WTC11 (cell line): ENCODE data around the gene GNMT. TPM values are rescaled to one million over a fixed set of nuclear protein-coding genes. Genes with fewer than 3 reads are reported as not detected.

Experiments used
- ATAC-seq: fragments of 200-7000 bp; cut with Tn5 transposase; 2 replicates; pipeline ENCODE4 v1.10.0; 2021; ENCODE audit warnings: mild to moderate bottlenecking, moderate library complexity
- CTCF ChIA-PET: fragments of 300-600 bp; sonication (Branson Sonifier 250); formaldehyde crosslinking; loops from one replicate; lab custom pipeline; 2021; ENCODE audit warnings: antibody characterized with exemption; lab: Charles Lee
- POLR2A ChIA-PET: fragments of 350-600 bp; sonication (Branson Sonifier 250); formaldehyde crosslinking; loops from one replicate; lab custom pipeline; 2021; ENCODE audit warnings: antibody characterized with exemption; lab: Charles Lee
- DNase-seq: peaks from one replicate; pipeline ENCODE4 v3.0.0; 2021; ENCODE audit warnings: low spot score
- H3K27ac Mint-ChIP-seq: 2 replicates; pipeline ENCODE4 v1.8.0; 2021; ENCODE audit warnings: mixed read lengths
- H3K27me3 Mint-ChIP-seq: 2 replicates; pipeline ENCODE4 v1.8.0; 2021; ENCODE audit warnings: low read depth, mild to moderate bottlenecking, moderate library complexity, mixed read lengths
- H3K36me3 Mint-ChIP-seq: 2 replicates; pipeline ENCODE4 v1.8.0; 2021; ENCODE audit warnings: mixed read lengths
- H3K4me1 Mint-ChIP-seq: 2 replicates; pipeline ENCODE4 v1.8.0; 2022; ENCODE audit warnings: mixed read lengths
- H3K4me3 Mint-ChIP-seq: 2 replicates; pipeline ENCODE4 v1.8.0; 2021; ENCODE audit warnings: mild to moderate bottlenecking, moderate library complexity, mixed read lengths
- H3K9me3 Mint-ChIP-seq: 2 replicates; pipeline ENCODE4 v1.8.0; 2021; ENCODE audit warnings: mixed read lengths
- AFF4 ChIP-seq: sonication (generic); formaldehyde crosslinking; IDR thresholded peaks from 2 replicates; pipeline ENCODE4 v1.8.1; 2023; ENCODE audit warnings: mild to moderate bottlenecking, missing genetic modification reagents, borderline replicate concordance
- CBFB ChIP-seq: sonication (generic); formaldehyde crosslinking; IDR thresholded peaks from 2 replicates; pipeline ENCODE4 v1.8.1; 2022; ENCODE audit warnings: mild to moderate bottlenecking, low read depth, missing genetic modification reagents
- CREB1 ChIP-seq: sonication (generic); formaldehyde crosslinking; IDR thresholded peaks from 2 replicates; pipeline ENCODE4 v1.8.0; 2023; ENCODE audit warnings: mild to moderate bottlenecking, missing genetic modification reagents
- CREM ChIP-seq: sonication (generic); formaldehyde crosslinking; IDR thresholded peaks from 2 replicates; pipeline ENCODE4 v1.8.1; 2022; ENCODE audit warnings: mild to moderate bottlenecking, missing genetic modification reagents, moderate library complexity
- E2F4 ChIP-seq: sonication (generic); formaldehyde crosslinking; IDR thresholded peaks from 2 replicates; pipeline ENCODE4 v1.8.1; 2022; ENCODE audit warnings: low read depth, mild to moderate bottlenecking, moderate library complexity, missing genetic modification reagents, borderline replicate concordance
- E2F5 ChIP-seq: sonication (generic); formaldehyde crosslinking; IDR thresholded peaks from 2 replicates; pipeline ENCODE4 v1.8.1; 2022; ENCODE audit warnings: mild to moderate bottlenecking, moderate library complexity, missing genetic modification reagents
- ESRRA ChIP-seq: sonication (generic); formaldehyde crosslinking; IDR thresholded peaks from 2 replicates; pipeline ENCODE4 v1.8.1; 2022; ENCODE audit warnings: mild to moderate bottlenecking, missing genetic modification reagents, borderline replicate concordance
- FOXP1 ChIP-seq: sonication (generic); formaldehyde crosslinking; IDR thresholded peaks from 2 replicates; pipeline ENCODE4 v1.8.0; 2022; ENCODE audit warnings: missing genetic modification reagents, mild to moderate bottlenecking, moderate library complexity, borderline replicate concordance
- GTF2I ChIP-seq: fragments of 250-450 bp; sonication (Bioruptor Pico); conservative IDR thresholded peaks from 2 replicates; pipeline ENCODE4 v1.4.0; 2021; ENCODE audit warnings: mild to moderate bottlenecking
- IRF1 ChIP-seq: sonication (generic); formaldehyde crosslinking; IDR thresholded peaks from 2 replicates; pipeline ENCODE4 v1.8.0; 2023; ENCODE audit warnings: missing genetic modification reagents
- IRF2 ChIP-seq: sonication (generic); formaldehyde crosslinking; IDR thresholded peaks from 2 replicates; pipeline ENCODE4 v1.8.0; 2022; ENCODE audit warnings: low read depth, missing genetic modification reagents, borderline replicate concordance
- JAZF1 ChIP-seq: fragments of 250-450 bp; sonication (Bioruptor Pico); IDR thresholded peaks from 2 replicates; pipeline ENCODE4 v1.9.0; 2021; ENCODE audit warnings: moderate library complexity, mild to moderate bottlenecking, inconsistent platforms
- PRRX2 ChIP-seq: fragments of 250-450 bp; sonication (Bioruptor Pico); IDR thresholded peaks from 2 replicates; pipeline ENCODE4 v1.8.0; 2021; ENCODE audit warnings: mild to moderate bottlenecking
- SMAD3 ChIP-seq: sonication (generic); formaldehyde crosslinking; IDR thresholded peaks from 2 replicates; pipeline ENCODE4 v1.8.0; 2022; ENCODE audit warnings: missing genetic modification reagents, mild to moderate bottlenecking, borderline replicate concordance
- TEAD1 ChIP-seq: sonication (generic); formaldehyde crosslinking; IDR thresholded peaks from 2 replicates; pipeline ENCODE4 v1.8.0; 2022; ENCODE audit warnings: mild to moderate bottlenecking, missing genetic modification reagents
- TP53 ChIP-seq: sonication (generic); formaldehyde crosslinking; IDR thresholded peaks from 2 replicates; pipeline ENCODE4 v1.8.1; 2023; ENCODE audit warnings: mild to moderate bottlenecking, missing genetic modification reagents
- USF1 ChIP-seq: sonication (generic); formaldehyde crosslinking; IDR thresholded peaks from 2 replicates; pipeline ENCODE4 v1.8.0; 2022; ENCODE audit warnings: mild to moderate bottlenecking, missing genetic modification reagents
- ZBTB43 ChIP-seq: sonication (generic); formaldehyde crosslinking; IDR thresholded peaks from 2 replicates; pipeline ENCODE4 v1.8.1; 2023; ENCODE audit warnings: mild to moderate bottlenecking, missing genetic modification reagents
- ZMAT4 ChIP-seq: fragments of 250-450 bp; sonication (Bioruptor Pico); IDR thresholded peaks from 2 replicates; pipeline ENCODE4 v1.9.0; 2021; ENCODE audit warnings: mild to moderate bottlenecking
- ZNF138 ChIP-seq: sonication (generic); formaldehyde crosslinking; conservative IDR thresholded peaks from 2 replicates; pipeline ENCODE4 v1.8.1; 2022; ENCODE audit warnings: mild to moderate bottlenecking, moderate library complexity, missing genetic modification reagents
- total RNA-seq: library from RNA; stranded (reverse); gene quantifications from 3 replicates; pipeline ENCODE4 v1.2.3, GENCODE V29; 2021

Gene GNMT
- total RNA-seq, 1 experiment from 2014 or later: 2.0 TPM

- TF ChIP-seq ZBTB43 (CRISPR knock-in tag) (peak; percentile 82; the same call in 1 of the 2 replicates), TEAD1 (CRISPR knock-in tag) (0 out of 2 replicates have a peak, but pooled peaks have one; percentile 41), FOXP1 (peak; percentile 64; the same call in 1 of the 2 replicates), E2F5 (CRISPR knock-in tag) (no peak)
- TF ChIP-seq, all 79 proteins: peak for 13
These were observed at the start of gene GNMT (continued) for GRCh38 chr6:42960243-42961019.

- no peaks in the 10 kb centered on the region for H3K36me3 Mint-ChIP-seq
- ATAC-seq: peak; percentile 81
- peak overlapping the region; percentile 87 for H3K4me3 Mint-ChIP-seq
- peaks cover 5% of the 10 kb centered on the region for H3K4me1 Mint-ChIP-seq
- H3K9me3 Mint-ChIP-seq: no peaks in the 10 kb centered on the region
- H3K27ac Mint-ChIP-seq: peak overlapping the region; percentile 98
- H3K27me3 Mint-ChIP-seq: no peaks in the 10 kb centered on the region; the same call in 1 of the 2 replicates
- ChIA-PET POLR2A (interaction anchor here (0.6 to 2.1 kb wide), 14 partner anchors 18 to 335 kb away, joined by 3 to 35 read pairs (median 3); partner anchors contain the start of genes CNPY3, GNMT, KLC4 and KLHDC3), CTCF (interaction anchor here (0.6 to 2.5 kb wide), 26 partner anchors 10 to 527 kb away, joined by 3 to 28 read pairs (median 4); partner anchors contain the start of genes CNPY3, CUL7, KLHDC3 and MEA1)
- peak; percentile 85 for DNase-seq
- peak; percentile 79; the same call in 1 of the 2 replicates for TF ChIP-seq ZNF138
- no peak for TF ChIP-seq IRF2 (CRISPR knock-in tag)
- no peak for TF ChIP-seq SMAD3 (CRISPR knock-in tag)
- TF ChIP-seq IRF1 (CRISPR knock-in tag): no peak
- TF ChIP-seq JAZF1: no peak
- no peak for TF ChIP-seq ZMAT4 (CRISPR knock-in tag)
- no peak for TF ChIP-seq CREM (CRISPR knock-in tag)
- 0 out of 2 replicates have a peak, but pooled peaks have one; percentile 49 for TF ChIP-seq CBFB
- no peak for TF ChIP-seq ESRRA (CRISPR knock-in tag)
- TF ChIP-seq AFF4 (CRISPR knock-in tag): no peak
- TF ChIP-seq ZBTB43 (CRISPR knock-in tag): no peak; the same call in 1 of the 2 replicates
- 0 out of 2 replicates have a peak, but pooled peaks have one; percentile 66 for TF ChIP-seq E2F4
- TF ChIP-seq E2F5 (CRISPR knock-in tag): peak; percentile 86
- peak; percentile 39; the same call in 1 of the 2 replicates for TF ChIP-seq TP53 (CRISPR knock-in tag)
- TF ChIP-seq GTF2I (CRISPR knock-in tag): no peak
- no peak for TF ChIP-seq PRRX2
- no peak for TF ChIP-seq CREB1 (CRISPR knock-in tag)
- TF ChIP-seq USF1 (CRISPR knock-in tag): no peak
These were observed 49.2 kb upstream of the GNMT start for GRCh38 chr6:42911171-42912021.
